HK-2 (cell line): ENCODE measurements around the gene RYR2.

Experiments used
- DNase-seq: peaks from one replicate; pipeline ENCODE4 v3.0.0-alpha.2; 2018; ENCODE audit not compliant: unreplicated experiment

RYR2 gene

GRCh38 chr1:237032029-237032428, 10.0 kb upstream of the RYR2 start:
- no peak for DNase-seq

- no peak for DNase-seq
Observed at GRCh38 chr1:237033061-237033460, 8.9 kb upstream of the RYR2 start.

- DNase-seq: no peak
Observed at GRCh38 chr1:237033804-237034203, 8.2 kb upstream of the RYR2 start.

DNA sequence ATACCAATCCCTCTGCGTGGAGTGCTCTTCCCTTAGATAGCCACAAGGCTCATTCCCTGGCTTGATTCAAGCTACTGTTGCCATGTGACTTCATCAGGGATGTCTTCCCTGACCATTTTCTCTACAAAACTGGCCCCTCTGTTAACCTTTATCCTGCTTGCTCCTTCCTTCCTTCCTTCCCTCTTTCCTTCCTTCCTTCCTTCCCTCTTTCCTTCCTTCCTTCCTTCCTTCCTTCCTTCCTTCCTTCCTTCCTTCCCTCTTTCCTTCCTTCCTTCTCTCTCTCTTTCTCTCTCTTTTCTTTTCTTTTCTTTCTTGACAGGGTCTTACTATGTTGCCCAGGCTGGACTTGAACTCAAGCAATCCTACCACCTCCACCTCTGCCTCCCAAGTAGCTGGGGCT, 6.2 kb upstream of the RYR2 start:
- DNase-seq: no peak

GRCh38 chr1:237038211-237038610, 3.8 kb upstream of the RYR2 start:
- DNase-seq: no peak

DNA sequence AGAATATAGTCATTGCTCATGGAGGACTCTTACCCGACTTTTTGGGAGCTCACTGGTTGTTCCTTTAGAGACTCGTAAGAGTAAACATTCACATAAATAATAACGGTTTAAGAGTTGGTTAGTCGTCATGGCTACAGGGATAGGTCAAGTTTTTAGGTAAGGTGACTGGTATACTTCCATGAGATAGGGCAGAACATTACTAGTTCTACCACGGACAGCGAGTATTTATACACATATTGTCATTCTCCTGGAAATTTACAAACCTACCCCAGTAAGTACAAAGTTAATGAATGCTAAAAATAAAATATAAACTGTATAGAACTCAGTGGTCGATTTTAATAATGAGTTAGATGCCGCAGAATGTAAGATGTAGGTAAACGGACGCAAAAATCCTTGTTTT, 1.2 kb upstream of the RYR2 start:
- DNase-seq: no peak

- DNase-seq: no peak
Observed at GRCh38 chr1:237041461-237041794, 556 bp upstream of the RYR2 start.

DNA sequence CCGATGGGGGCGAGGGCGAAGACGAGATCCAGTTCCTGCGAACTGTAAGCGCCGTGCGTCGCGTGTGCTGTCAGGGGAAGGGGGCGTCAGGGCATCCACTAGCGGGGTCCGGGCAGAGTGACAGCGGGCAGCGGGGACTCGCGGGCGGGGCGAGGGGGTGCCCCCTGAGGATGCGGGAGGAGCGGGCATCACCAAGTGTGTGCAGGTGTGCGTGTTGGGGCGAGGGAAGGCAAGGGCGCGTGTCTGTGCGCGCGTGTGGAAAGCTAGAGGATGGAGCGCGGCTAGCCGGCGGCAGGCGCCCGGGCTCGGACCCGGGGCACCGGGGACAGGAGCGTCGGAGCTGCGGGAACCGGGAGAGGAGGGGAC, 525 bp downstream of the RYR2 start:
- DNase-seq: no peak

DNA sequence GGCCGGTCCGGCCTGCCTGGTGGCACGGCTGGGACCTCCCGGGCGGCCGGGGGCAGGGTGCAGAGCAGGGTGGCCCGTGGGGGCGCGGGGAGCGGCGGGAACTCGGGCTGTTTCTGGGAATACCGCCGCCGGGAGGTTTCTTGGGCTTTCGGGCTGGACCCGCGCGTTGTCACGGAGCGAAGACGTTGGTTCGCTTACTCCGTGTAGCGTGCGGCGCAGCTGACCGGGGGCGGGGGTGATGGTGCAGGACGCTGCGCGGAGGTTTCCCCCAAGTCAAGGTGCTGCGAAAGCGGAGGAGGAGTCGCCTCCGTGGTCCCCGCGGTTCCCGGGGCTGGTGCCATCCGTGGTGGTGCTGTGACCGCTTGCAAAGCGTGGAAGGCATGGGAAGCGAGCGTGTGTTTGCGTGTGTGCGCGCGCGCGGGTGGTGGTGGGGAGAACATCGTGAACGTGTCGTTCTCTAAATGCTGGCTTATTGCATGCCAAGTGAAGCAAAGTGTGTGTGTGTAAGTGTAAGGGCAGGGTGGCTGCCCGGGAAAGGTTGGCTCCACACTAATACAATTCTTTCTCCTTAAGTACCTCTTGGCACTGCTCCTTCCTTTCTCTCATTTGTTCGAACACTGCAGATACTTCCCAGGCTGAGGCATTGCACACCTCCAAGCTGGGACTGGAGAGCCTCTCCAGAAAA, 1.1 kb downstream of the RYR2 start:
- DNase-seq: no peak

DNA sequence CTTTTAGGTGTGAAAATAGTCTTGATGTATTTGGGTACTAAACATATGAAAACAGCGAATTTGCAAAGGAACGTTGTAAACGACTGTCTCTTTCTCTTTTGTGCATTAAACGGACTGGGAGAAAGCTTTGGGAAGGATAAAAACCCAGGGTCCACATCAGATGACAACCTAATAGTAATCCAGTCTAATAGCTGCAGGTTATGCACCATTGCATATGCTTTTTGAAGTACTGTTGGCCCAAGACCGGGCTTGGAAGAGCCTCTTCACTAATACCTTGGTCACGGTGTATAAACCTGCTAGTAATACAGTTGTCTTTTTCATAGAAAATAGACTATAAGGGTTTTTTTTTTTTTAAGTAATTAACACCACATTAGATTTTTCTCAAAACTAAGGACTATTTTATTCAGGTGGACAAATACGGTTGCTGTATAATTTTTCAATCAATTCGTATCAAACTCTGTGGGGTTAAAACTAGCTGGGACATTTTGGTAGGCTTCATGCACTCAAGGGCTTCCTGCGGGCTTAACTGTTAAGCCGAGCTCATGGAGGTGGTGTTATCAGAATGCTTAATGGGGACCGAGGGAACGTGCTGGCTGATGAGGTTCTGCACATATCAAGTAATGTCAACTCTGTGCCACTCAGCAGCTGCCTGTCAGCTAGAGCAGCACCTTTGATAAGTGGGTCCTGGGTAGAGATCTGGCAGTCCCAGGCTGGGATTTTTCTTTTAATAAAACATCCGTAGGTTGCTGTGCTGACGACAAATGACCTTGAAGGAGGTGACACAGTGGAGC, 2.1 kb downstream of the RYR2 start:
- DNase-seq: no peak

- no peak for DNase-seq
Observed at GRCh38 chr1:237045278-237046016, 3.5 kb downstream of the RYR2 start.

- DNase-seq: no peak
Observed at GRCh38 chr1:237048803-237049202, 6.8 kb downstream of the RYR2 start.

DNA sequence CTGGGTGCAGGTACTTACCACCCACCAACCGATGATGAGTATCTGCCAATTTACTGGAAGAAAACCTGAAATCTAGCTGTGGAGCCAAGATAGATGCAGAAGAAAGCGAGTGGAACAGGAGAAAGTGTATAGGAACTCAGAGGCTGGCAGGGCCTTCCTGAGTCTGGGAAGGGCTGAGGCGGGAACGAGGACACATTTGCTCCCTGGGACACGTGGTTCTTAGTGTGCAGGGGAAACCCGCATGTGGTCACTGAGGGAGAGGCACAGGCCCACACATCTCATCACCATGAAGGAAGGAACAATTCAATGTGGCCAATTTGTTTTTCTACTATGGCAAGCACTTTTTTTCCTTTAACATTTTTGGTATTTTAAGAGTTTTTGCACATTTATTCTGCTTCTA, 8.2 kb downstream of the RYR2 start:
- DNase-seq: peak; percentile 32

- DNase-seq: no peak
Observed at GRCh38 chr1:237050915-237051314, 8.9 kb downstream of the RYR2 start.

DNA sequence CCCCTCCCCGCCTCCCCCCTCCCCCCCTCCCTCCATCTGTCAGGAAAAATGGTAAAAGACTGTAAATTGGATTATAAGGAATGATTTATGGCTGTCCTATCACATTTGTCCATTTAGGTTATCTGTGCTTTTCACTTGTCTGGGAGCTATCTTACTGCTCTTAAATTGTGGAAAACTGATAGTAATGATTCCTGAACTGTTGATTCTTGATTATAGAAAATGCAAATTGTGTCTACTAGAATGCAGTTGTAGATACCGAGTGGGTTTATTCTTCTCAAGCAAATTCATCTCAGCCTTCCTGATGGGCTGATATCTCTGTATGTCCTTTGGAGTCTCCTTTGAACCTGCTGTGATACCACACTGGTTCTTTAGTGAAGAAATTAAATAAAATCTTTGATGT, 12.3 kb downstream of the RYR2 start:
- no peak for DNase-seq

GRCh38 chr1:237058470-237058869, 16.5 kb downstream of the RYR2 start:
- no peak for DNase-seq

DNA sequence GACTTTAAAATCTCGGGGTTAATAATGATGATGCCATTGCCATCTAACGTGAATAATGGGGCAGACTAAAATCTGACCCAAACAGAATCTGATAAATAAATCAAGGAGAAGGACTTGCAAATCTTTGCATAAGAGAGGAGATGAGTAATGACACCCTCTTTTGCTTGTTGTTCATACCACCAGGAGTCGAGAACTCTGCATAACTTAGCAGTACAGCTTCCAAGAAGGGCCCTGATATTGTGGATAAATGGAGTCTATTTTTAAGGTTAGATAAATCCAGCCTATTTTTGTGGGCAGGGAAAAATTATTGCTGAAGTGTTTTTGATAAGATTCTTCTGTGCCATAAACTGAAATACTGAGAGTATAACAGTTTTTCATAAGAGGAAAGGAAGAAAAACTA, 17.3 kb downstream of the RYR2 start:
- no peak for DNase-seq

GRCh38 chr1:237062976-237063375, 21.0 kb downstream of the RYR2 start:
- DNase-seq: no peak

GRCh38 chr1:237065903-237066302, 23.9 kb downstream of the RYR2 start:
- no peak for DNase-seq

GRCh38 chr1:237070519-237070918, 28.5 kb downstream of the RYR2 start:
- no peak for DNase-seq

- no peak for DNase-seq
Observed at GRCh38 chr1:237071641-237072420, 29.8 kb downstream of the RYR2 start.
